NCI-H1436 (cell line): ENCODE data around the gene NCKAP5L.

ENCODE experiments used
- DNase-seq: peaks from one replicate; lab custom pipeline; 2025; lab: John Stamatoyannopoulos, UW

The NCKAP5L gene

GRCh38 chr12:49824895-49825294, 3.3 kb downstream of the NCKAP5L start:
- no peak for DNase-seq

- no peak for DNase-seq
Measured at GRCh38 chr12:49824416-49824815, 3.8 kb downstream of the NCKAP5L start.

GRCh38 chr12:49823951-49824350, 4.3 kb downstream of the NCKAP5L start:
- no peak for DNase-seq

- DNase-seq: no peak
Measured at GRCh38 chr12:49823350-49823749, 4.9 kb downstream of the NCKAP5L start.

GRCh38 chr12:49821373-49822287, 6.6 kb downstream of the NCKAP5L start:
- no peak for DNase-seq

- no peak for DNase-seq
Measured at GRCh38 chr12:49819786-49820185, 8.4 kb downstream of the NCKAP5L start.

GRCh38 chr12:49818241-49818895, 9.8 kb downstream of the NCKAP5L start:
- DNase-seq: no peak

GRCh38 chr12:49813131-49813530, 15.1 kb downstream of the NCKAP5L start:
- DNase-seq: no peak

GRCh38 chr12:49811961-49812401, 16.2 kb downstream of the NCKAP5L start:
- DNase-seq: no peak

GRCh38 chr12:49811136-49811535, 17.1 kb downstream of the NCKAP5L start:
- DNase-seq: no peak

- no peak for DNase-seq
Measured at GRCh38 chr12:49809906-49810389, 18.3 kb downstream of the NCKAP5L start.

- no peak for DNase-seq
Measured at GRCh38 chr12:49809381-49809905, 18.8 kb downstream of the NCKAP5L start.

GRCh38 chr12:49808686-49809380, 19.4 kb downstream of the NCKAP5L start:
- no peak for DNase-seq

- no peak for DNase-seq
Measured at GRCh38 chr12:49807991-49808580, 20.1 kb downstream of the NCKAP5L start.

- DNase-seq: no peak
Measured at GRCh38 chr12:49806877-49807276, 21.3 kb downstream of the NCKAP5L start.

- no peak for DNase-seq
Measured at GRCh38 chr12:49806321-49806813, 21.8 kb downstream of the NCKAP5L start.

- DNase-seq: no peak
Measured at GRCh38 chr12:49805409-49805808, 22.8 kb downstream of the NCKAP5L start.

GRCh38 chr12:49804821-49805220, 23.4 kb downstream of the NCKAP5L start:
- DNase-seq: no peak

- DNase-seq: no peak
Measured at GRCh38 chr12:49803693-49804450, 24.3 kb downstream of the NCKAP5L start.

GRCh38 chr12:49801141-49802063, 26.8 kb downstream of the NCKAP5L start:
- DNase-seq: no peak
